Left cardiac atrium (tissue), 4 donors: ENCODE data around the gene RNF11. TPM values are rescaled to one million over a fixed set of nuclear protein-coding genes. Genes with fewer than 3 reads are reported as not detected.

Source experiments
- ATAC-seq, 2 donors: fragments of 200-7000 bp; cut with Tn5 transposase; one replicate each; pipeline ENCODE4 v1.9.1; 2020; ENCODE audit warnings: mild to moderate bottlenecking in 2 of 2, moderate library complexity in 2 of 2
- DNase-seq: peaks from one replicate; pipeline ENCODE4 v3.0.0-alpha.2; 2020
- intact Hi-C, 2 donors: fragments of 100-400 bp; cut with DNase I; formaldehyde crosslinking; loops; one replicate each; pipeline versions ENCODE4 v1.14.1 to v1.15.1; 2022 to 2023
- total RNA-seq, 2 donors: library from RNA; stranded (reverse); fragmentation: NEBNext Ultra II Directional; extraction: Animal tissue kit (Norgen Biotek cat#: 25700); gene quantifications; one replicate each; pipeline ENCODE4 v1.2.1, GENCODE V29; 2021
- donor health status: DM: no; HTN: yes; CAD: no.
- donor health status: DM: no; HTN: yes; CAD: no; lungs with severe emphysema.
- donor health status: DM: yes; HTN: yes; CAD: no.
- donor health status: Dilated cardiomyopathy.

Gene RNF11
- total RNA-seq, 2 donors from 2014 or later = 102 to 103 TPM

DNA sequence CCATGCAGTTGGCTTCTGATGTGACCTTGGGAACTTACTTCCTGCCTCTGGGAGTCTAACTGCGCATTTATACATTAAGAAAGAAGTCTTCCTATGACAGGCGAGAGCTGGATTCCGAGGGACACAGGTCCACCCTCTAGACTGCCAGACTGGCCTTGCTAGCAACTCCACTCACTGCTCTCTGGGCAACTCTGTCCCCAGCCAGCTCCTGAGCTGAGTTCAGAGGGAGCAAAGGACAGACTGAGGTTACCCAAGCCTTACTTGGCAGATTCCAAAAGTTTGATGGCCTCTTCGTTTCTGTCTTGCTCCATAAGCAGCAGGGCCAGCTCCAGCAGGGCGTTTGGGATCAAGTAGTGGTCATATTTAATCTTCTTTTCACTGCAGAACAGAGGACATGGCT is 52.5 kb downstream of the RNF11 start:
- intact Hi-C loops = no loop called here
- DNase-seq (no peak), ATAC-seq (peak in 1 of 2 donors; percentile 47)

DNA sequence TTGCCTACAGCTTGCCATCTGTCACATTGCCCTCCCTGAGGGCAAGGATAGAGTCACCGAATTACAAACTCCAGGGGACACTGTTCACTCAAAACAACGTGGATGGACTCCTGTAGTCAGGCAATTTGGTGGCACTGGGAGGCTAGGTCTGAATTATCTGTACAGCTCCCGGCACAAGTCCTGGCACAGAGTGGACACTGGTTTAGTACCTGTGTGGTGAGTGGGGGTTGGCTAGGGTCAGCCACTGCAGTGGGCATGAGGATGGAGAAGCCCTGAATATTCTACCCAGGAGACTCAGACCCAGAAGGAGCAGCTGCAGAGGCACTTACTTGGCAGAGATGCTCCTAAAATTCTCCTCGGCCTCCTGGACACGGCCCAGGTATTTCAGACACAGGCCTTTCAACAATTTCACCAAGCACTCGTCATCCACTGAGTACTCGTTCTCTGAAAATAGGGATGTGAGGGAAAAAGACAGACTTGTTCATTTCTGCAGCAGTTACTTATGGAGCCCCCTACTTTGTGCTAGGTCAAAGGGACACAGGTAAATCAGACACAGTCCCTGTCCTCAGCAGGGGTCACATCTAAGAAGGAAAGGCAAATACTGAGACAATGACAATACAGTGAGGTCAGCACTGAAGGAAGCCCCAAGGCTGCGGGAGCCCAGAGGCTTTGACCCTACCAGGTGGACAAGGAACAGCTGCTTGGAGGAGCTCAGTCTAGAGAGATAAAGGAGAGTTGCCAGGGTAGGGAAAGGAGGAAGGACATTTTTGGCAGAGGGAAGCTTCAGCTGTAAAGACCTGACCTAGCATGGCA is 53.8 kb downstream of the RNF11 start:
- intact Hi-C loops = no loop called here
- ATAC-seq (no peak), DNase-seq (no peak)

DNA sequence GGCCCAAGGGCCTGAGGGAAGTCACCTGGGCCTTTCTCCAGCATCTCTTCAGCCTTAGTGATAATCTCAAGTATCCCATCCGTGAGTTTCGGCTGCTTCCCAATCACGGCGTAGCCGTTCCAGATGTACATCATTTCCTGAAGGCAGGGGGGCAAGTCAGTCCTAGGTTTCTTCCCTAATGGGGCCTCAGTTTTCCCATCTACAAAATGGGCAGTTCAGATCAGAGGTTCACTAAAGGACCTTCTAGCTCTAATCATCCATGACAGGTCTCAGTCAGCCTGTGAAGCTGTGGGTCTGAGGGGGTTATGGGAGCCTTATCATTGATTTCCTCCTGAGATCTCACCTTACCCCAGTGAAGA is 54.4 kb downstream of the RNF11 start:
- DNase-seq (no peak), ATAC-seq (no peak)
- intact Hi-C loops = no loop called here

DNA sequence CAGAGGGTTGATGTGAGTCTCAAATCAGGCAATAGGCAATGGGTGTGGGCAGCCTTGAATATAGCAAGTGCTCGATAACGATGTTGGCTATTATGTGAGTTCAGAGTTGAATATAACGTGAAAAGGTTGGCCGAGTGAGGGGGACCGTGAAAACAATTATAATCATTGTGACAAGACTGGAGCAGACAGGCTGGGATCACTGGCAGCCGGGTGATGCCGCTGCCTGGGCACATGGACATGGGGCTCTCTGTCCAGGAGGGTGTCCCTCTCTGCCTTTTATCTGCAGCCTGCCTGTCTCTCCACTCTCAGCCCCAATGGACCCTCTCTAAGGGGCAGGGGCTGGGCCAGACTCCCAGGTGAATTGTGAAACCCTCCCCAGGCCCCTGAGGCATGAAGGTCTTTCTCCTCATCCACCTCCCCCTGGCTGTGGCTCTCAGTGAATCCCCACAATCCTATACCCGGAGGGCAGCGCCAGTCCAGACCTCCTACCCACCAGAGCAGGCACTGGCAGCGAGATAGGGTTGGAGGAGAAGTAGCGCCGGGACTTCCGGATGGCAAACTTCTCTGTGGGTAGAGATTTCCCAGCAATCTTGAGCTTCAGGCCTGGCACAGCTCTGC is 57.9 kb downstream of the RNF11 start:
- intact Hi-C loops = no loop called here
- no peak for DNase-seq
- no peak for ATAC-seq

DNA sequence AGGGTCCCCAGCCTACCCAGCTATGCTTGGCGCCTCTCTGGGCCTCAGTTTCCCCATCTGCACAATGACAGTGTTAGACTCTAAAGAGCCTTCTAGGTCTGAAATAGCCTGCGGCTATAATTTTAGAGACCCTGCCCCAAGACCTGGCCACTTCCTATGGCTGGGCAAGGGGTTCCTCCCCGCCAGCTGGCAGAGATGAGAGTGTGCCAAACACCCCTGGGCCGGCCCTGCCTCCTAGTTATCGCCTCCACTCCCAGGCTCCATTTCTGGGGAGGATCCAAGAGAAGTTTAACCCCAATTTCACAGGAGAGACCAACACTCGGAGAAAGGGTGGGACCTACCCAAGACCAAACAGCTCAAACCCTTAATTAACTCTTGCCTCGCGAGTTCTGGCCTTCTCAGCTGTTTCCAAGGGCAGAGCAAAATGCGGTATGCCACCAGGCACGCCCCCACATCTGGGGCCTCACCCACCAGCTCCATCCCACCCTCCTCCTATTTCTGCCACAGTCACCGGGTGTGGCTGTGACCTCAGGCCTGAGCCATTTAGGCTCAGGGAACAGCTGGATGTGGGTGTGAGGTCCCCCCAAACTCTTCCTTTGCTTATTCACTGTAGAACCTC is 58.6 kb downstream of the RNF11 start:
- DNase-seq (no peak), ATAC-seq (no peak)
- intact Hi-C loops = loop anchor here in 1 of 2 donors (5.0 kb wide), 1 partner anchor 102 kb away; no protein-coding TSS in a partner anchor

DNA sequence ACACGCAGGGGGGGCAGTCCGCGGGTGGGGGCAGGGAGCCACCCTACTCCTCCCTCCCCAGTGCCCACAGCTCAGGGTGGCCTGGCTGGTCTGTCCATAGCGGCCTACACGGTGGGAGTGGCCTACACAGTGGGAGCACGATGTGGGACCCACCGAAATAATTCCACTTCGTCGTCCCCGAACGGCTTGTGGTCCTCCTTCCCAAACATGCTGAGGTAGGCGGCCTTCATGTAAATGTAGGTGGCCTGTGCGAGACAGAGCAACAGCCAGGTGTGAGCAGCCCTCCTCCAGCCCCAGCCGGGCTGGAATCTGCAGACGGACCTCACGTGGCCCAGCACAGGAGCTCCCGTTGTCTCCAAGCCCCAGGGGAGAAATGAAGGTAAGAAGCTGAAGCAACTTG is 59.9 kb downstream of the RNF11 start:
- intact Hi-C loops = loop anchor here in 1 of 2 donors (5.0 kb wide), 1 partner anchor 104 kb away; no protein-coding TSS in a partner anchor
- ATAC-seq = no peak
- no peak for DNase-seq

DNA sequence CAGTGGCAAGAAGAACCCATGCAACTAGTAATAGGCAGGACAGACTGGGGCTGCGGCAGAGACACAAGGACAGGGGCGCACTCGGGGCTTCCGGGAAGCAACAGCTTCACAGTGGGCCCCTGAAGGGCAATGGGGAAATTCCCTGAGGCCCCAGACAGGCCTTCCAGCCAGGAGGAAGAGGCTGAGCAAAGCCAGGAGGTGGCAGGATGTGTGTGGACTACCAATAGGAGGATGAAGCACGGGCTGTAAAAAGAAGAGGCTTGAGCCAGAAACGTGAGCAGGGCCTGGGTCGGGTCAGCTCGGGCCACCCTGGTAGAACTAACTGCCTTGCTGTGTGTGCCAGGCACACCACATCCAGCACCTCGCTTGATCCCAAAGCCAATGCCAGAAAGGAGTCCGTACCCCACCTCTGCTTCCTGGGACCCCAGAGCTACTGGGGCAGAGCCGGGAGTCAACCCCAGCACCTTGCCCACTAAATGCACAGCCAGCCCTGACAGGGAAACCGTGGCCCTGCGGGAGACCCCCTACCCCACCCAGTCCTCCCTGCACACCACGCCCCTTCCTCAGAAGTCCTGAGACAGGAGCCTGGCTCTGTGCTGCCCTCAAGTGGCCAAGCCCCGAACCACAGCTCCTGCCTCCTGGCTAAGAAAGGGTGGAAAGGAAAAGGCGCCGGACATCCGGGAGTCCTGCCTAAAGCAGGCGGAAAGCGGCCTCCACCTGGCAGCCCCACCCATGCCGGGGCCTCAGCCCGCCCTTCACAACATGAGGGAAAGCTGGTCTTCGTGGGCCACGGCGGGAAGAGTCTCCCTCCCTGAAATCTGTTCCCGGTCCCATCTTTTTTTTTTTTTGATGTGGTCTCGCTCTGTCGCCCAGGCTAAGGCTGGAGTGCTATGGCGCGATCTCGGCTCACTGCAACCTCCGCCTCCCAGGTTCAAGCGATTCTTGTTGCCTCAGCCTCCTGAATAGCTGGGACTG is 60.6 kb downstream of the RNF11 start:
- peak; percentile 80 to 86 for ATAC-seq
- intact Hi-C loops = loop anchor here in 1 of 2 donors (5.0 kb wide), 1 partner anchor 104 kb away; no protein-coding TSS in a partner anchor
- peak; percentile 85 for DNase-seq

DNA sequence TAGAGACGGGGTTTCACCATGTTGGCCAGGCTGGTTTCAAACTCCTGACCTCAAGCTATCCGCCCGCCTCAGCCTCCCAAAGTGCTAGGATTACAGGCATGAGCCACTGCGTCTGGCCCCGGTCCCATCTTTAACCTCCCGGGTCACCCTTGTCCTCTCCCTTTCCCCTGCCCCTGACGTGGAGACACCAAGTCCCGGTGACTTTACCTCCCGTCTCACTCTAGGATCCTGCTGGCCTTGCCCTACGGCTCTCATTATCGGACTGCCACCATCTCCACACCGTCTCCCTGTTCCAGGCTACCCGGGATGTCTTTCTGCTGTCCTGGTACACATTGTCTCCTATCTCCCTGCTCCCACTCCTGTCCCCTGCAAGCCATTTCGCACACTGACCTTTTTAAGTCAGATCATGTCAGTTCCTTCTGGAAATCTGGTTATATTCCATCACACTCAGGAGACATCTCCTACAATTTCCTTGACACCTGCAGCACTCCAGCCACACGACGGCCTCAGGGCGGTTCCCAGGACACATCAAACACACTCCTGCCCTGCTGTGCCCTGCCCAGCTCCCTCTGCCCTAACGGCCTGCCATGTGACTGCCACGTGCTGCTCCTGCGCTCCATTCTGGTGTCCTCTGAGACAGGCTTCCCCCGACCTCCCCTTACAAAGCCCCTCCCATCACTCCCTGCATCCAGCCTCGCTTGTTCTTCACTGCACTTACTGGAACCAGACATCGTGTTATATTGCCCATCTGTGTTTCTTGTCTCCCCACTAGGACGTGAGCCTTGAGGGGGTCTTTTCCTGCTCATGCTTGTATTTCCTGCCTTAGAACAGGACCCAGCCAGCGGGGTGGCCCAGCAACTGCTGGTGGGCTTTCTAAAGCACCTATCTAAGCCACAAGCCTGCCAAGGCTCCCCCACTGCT is 61.6 kb downstream of the RNF11 start:
- intact Hi-C loops = loop anchor here in 1 of 2 donors (5.0 kb wide), 1 partner anchor 105 kb away; no protein-coding TSS in a partner anchor
- ATAC-seq = peak in 1 of 2 donors; percentile 4
- no peak for DNase-seq

DNA sequence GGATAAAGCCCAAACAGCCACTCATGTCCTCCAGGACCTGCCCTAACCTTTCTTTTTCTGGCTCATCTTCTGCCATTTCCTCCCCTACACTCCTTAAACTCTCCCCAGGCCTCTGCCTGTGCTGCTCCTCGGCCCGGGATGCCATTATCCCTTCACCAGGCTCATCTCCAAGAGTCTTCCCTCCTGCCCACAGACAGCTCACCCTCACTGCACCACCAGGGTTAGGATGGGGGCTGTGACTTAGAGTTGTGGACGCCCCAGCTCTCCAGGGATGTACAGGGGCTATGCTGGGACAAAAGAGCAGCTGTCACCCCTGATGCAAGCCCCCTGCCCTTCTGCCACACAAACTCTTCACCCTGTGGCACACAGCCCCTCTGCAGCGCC is 62.2 kb downstream of the RNF11 start:
- intact Hi-C loops = loop anchor here in 1 of 2 donors (5.0 kb wide), 1 partner anchor 106 kb away; no protein-coding TSS in a partner anchor
- no peak for ATAC-seq
- no peak for DNase-seq

DNA sequence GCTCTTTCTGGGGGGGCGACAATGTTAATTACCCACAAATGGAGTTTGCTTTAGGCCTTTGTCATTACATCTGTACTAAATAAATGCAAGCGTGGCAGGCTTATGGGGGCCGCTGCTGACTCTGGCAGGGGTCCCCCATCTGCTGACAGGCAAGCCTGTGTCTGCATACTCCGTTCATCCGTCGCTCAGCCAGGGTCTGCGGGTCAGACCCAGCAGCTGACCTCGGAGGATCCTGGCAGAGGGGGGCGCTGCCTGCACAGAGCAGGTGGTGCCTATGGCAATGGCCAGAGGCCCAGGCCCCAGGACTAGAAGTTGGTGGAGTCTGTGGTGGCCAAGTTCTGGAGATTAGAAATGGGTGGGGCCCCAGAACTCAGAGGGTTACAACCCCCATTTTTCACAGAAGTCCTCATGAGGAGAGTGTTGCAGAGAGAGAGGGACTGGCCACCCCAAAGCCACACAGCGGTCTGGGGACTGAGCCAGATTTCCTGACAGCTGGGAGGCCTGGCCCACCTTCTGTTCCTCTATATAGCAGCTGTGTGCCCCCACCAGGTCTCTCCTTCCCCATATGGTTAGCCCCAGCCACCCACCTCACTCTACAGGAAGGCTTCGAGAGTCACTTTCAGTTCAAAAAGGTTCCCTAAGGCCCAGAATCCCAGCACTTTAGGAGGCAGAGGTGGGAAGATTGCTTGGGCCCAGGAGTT is 63.3 kb downstream of the RNF11 start:
- DNase-seq (no peak), ATAC-seq (no peak)
- intact Hi-C loops = loop anchor here in 1 of 2 donors (5.0 kb wide), 1 partner anchor 107 kb away; no protein-coding TSS in a partner anchor

DNA sequence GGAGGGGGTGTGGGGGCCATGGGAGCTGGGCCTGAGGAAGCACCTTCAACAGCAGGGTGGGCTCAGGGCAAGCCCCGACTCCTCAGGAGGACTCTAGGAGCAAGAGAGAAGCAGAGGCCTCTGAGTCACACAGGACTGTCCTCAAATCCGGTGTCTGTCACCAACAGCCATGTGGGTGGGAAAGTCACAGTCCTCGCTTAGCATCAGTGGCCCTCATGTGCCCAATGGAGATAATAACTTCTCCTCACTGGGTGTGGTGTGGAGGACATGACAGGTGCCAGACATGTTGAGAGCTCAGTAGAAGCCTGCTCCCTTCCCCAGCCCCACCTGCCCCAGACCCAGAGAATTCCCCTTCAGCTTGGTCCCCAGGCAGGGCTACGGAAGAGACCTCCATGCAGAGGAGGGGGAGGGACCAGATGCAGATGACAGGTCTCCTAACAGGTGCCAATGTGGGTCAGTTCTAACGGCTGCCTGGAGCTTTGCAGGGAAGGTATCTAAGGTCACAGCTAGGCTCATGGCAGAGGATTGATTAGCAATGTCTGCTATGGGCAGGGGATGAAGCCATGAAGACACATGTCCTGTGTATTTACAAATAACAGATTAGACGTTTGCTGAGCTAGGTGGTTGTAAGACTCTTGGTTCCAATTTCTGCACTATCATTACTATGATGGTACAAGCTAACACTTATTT is 64.1 kb downstream of the RNF11 start:
- ATAC-seq = no peak
- no peak for DNase-seq
- intact Hi-C loops = loop anchor here in 1 of 2 donors (5.0 kb wide), 1 partner anchor 108 kb away; no protein-coding TSS in a partner anchor

DNA sequence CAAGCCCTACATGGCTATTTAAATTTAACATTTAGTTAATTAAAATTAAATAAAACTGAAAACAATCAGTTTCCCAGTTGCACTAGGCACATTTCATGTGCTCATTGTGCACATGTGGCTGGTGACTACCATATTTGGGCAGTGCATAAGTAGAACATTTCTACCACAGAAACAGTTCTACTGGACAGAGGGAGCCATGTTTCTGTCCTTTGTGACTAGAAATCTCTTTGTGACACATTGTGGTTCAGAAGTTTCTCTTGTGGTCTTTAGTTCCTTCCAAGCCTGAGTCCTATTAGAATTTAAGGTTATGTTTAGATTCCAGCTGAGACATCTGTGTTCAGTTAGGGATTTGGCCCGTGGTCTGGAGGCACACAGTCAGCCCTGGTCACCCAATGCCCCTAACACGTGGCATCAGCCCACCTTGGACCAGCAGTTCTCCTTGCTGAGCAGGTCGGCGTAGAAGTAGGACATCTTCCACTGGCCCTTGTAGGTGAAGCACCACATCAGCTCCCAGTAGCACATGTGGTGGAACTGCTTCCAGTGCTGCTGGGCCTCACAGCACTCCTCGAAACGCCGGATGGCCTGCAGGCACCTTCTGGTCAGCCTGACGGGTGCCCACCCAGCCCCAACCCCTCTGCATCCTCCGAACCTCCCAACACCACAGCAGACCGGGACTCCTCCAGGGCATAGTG is 65.2 kb downstream of the RNF11 start:
- DNase-seq = no peak
- ATAC-seq = no peak
- intact Hi-C loops = no loop called here

DNA sequence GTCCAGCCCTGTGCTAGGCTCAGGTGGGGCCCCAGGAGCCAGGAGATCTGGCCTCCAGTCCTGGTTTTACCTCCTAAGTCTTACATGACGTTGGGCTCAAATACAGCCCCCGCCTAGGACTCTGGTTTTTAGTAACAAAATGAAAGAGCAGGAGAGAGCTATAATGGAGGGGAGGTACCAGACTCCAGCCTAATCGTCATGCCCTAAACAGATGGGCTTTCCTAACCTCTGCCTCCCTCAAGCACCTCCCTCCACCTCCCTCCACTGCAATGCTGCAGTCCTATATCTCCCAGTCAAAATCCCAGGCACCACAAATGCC is 65.7 kb downstream of the RNF11 start:
- intact Hi-C loops = no loop called here
- DNase-seq (no peak), ATAC-seq (no peak)

DNA sequence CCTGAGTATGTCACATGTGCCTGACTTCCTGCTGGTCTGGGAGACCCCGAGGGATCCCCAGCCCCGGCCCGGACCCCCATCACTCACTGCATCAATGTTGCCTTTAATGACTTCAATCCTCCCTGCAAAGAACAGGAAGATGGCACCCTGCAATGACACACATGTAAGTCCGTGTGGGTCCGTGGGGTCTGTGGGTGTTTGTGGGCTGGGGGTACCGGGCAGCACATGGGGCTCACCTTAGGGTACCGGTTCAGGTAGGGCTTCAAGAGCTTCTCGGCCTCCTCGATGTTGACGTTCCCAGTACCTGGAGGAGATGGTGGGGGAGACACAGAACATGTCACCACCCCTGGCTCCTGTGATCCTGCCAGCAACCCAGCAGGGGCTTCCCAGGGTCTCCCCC is 66.2 kb downstream of the RNF11 start:
- intact Hi-C loops = no loop called here
- no peak for ATAC-seq
- DNase-seq = no peak

DNA sequence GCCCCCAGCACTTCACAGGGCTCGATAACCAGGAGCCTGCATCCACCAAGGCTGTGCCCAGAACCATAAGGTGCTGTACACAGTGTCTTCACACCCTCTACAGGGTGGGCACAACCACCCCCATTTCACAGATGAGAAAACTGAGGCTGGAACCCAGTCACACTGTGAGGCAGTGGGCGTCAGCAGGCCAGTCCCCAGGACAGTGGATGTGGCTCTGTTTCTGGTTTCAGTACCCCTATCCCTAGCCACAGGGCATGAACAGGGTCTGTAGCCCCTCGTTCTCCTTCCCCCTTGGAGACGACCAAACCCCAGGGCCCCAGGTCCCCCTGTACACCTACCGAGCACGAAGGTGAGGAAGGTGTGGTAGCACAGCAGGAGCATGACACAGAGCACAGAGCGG is 66.7 kb downstream of the RNF11 start:
- ATAC-seq = no peak
- intact Hi-C loops = no loop called here
- no peak for DNase-seq

DNA sequence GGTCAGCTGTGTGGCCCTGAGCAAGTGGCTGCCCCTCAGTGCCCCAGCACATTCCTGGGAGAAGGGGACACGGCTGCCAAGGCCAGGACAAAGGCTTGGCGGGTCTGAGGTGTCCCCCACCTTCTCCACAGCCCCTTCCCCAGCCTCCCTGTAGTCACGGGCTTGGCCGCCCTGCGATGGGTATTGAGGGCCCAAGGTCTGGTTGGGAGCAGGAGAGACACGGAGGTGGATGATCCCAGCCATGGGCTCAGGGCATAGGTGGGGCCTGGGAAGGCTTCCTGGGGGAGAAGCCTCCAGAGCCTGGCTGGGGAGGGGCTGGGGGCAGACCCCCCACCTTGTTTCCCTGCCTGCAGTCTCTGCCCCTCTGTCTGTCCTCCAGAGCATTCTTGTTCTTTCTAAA is 67.2 kb downstream of the RNF11 start:
- no peak for DNase-seq
- ATAC-seq = no peak
- intact Hi-C loops = no loop called here
